NCI-H2107 treated with DMSO at 0.1 percent for 48 hours (cell line): Measurements from ENCODE around the gene PLCL2.

ENCODE experiments used
- DNase-seq: peaks from one replicate; lab custom pipeline; 2025; ENCODE audit not compliant: unreplicated experiment; lab: John Stamatoyannopoulos, UW

Gene PLCL2

DNA sequence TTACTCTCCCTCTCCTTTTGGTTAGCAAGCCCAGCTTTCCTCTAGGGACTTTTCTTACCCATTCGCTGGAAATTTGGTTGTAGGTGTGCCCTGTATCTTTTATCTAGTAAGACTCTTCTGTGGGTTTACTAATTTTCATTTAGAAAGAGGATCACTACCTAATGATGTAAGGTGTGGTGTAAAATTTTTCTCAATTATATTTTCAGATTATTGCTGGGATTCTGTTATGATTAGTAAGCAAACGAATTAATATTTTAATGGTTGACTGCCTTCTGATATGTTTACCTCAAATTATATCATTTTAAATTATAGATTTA is 28.5 kb downstream of the PLCL2 start:
- DNase-seq: no peak

DNA sequence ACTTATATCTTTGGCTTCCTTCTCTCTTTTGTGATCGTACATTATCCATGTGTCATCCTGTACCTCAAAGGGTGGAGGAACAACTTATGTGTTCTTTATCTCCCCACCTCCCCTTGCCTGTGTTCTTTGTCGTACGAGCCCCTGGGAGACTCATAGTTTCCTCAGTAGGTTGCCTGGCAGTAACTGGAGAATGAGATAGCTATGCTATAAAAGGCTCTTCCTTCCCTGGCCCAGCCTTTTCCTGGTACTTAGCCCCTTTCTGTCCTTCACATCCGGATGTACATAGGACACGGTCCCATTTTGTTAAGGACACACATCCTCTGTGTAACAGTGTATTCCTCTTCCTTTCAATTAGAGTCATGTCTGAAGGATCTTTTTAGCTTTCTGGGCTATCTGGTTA is 32.1 kb downstream of the PLCL2 start:
- no peak for DNase-seq

DNA sequence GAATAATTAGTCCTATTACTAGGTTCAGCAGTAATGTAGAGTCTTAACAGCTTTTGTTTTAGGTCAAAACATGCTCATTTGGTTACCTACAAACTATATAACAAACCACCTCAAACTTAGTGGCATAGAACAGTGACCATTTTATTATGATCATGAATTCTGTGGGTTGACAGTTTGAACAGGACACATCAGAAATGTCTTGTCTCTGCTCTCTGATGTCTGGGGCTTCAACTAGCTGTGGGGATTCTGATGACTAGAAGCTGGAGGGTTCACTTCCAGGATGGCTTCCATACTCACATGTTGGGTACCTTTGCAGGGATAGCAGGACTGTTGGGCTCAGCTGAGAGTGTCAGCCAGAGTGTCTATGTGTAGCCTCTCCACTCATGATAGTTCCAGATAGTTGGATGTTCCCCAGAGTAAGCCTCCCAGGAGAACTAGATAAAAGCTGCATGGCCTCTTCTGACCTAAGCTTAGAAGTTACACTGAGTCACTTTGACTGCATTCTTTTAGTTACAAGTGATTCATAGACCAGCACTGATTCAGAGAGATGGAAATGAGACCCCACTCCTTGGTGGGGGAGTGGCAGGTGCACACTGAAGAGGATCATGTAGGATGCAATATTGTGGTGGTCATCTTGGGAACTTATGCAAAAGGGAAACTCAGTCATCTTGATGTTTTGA is 32.6 kb downstream of the PLCL2 start:
- no peak for DNase-seq

DNA sequence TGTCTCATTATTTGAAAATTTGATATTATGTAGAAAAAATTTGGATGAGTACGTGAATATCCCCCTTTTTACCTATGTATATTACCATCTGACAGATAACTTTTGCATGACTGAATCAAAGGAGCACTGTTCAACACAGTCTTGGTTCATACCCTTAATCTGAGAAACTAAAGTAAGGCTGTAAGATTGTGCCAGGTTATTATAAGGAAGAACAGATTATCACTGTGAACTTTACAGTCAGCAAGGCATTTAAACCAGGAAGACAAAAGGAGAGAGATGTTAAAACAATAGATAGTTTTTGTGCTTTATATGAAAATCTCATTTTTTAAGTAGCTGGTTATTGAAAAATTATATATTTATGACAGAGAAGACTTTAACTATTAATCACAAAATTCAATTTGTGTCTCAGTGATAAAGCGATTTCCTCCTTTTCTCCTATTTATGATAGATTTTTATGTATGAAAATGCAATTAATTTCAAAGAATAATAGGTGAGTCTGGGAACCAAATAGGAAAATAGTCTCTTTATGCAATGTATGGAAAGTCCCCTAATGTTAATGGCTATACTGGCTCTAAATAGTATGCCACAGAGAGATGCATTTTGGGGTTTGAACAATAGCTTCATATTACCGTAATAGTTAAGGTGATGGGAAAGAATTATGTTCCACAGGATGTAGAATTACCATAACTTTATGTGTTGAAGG is 33.4 kb downstream of the PLCL2 start:
- DNase-seq: no peak

DNA sequence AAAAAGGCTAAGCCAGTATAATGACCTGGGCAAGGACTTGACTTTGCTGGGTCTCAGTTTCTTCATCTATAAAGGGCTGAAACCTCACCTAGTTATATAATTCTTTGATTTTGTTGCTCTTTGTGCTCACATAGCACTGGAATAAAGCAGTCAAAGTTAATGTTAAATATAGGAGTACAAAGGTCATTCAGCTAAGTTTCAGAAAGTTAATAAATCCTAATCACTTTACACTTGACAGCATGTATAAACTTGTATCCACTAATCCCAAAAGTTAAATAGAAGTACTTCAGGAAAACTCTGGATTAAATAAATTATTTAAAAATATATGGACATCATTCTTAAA is 33.9 kb downstream of the PLCL2 start:
- no peak for DNase-seq

DNA sequence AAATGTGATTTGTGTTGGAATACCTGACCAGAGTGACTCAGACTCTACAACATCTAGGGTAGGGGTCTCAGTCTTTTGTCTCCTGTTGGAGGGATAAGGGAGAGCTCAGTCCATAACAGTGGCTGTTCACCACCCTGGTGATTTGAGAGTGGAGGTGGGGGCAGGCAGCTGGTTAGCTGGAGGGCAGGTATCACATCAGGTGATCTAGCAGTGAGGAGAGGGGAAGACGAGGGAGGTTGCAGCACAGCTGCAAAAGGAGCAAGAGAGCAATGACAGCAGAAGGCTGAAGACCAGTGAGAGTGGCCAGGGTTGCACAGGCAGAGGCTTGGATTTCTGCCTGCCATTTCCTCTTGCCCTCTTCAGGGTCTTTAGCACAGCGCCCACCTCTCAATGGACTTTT is 38.4 kb downstream of the PLCL2 start:
- DNase-seq: no peak

DNA sequence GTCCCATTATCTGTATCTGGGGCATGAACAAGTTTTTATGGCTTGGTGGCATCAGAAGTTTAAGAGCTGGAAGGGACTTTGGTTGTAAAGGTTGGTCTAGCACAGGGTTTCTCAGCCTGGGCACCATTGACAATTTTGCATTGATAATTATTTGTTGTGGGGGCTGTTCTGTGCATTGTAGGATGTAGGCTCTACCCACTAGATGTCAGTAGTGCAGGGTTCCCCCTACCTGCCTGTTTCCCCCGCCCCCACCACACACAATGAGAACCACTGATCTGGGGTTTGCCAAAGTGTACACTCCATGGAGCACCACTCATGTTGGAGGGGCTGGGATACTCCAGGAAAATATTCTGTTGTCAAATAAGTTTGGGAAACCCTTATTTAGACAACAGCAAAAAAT is 42.7 kb downstream of the PLCL2 start:
- DNase-seq: no peak

DNA sequence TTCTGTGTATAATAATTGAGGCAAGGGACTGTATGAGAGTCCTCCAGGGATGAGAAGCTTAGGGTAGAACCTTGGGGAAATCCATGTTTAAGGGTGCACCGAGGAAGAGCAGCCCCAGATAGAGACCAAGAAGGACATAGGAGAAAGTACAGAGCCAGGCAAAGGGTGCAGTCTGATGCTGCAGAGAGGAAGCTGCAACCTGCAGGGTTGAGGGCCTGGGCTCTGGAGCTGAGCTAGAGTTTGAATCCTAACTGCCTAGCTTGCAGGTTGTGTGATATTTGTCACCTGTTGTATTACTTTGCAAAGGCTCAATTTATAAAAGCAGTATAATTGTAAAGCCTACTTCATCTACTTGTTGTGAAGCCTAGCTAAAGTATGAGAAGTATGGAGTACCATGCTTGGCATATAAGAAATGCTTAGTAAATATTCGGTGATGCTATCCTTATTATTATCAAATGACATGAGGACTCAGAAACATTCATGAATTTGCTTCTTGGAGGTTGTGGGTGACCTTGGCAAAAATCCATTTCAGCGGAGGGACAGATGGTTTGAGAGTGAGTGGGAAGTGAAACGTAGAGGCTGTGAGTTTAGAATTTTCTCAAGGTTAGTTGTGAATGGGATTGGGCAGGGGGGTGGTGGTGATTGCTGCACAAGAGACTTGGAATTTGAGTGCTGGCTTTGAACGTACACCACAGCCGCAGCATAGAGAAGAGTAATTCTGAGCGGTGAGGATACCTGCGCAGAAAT is 43.8 kb downstream of the PLCL2 start:
- no peak for DNase-seq

DNA sequence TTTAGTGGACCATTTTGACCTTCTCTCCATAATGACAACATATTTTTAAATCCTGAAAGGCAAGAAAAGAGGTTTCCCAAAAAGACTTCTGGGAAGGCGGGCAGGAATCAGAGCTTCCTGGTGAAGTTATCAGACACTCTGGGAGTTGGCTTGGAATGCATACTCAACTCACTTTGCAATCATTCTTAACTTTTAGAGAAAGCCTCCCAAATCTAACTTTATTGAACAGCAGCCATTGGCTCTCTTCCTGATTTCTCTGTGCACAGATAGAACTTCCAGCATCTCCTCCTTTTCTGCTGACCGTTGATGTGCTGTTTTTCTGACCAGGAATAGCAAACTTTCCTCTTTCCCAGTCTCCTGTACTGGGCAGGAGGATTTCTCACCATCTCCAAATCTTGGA is 44.6 kb downstream of the PLCL2 start:
- DNase-seq: no peak

DNA sequence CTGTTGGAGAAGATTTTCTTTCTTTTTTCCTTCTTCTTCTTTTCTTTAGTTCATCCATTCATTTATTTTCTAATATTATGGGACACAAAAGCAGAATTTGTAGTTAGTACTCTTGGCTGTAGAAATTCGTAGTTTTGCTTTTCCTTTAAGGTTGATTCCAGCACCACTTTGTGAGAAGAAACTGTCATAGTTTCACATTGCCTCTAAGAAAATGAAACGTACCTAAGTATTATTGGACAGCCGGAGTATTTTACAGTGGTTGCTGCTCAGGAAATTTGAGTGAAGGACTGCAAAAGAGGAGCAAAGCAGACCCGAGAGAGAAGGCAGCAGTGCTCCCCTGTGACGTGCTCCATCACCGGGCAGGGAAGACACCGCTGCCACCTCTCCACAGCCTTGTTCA is 48.1 kb downstream of the PLCL2 start:
- no peak for DNase-seq

DNA sequence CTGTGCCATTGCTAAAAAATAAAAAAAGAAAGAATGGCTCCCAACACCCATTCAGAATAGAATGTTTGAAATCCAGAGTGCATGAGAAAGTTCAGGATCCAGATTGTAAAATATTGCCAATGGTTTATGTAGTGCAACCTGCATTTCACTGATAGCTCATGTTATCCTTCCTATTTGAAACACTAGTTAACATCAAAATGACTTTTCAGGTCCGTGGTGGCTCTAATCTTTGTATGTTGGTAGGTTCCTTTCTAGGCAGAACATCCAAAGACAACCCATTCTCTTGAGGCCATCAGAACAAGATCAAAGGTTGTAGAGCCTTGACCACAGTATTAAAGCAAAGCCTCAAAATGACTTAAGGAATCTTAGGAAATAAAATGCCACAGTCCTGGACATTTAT is 51.0 kb downstream of the PLCL2 start:
- DNase-seq: no peak

DNA sequence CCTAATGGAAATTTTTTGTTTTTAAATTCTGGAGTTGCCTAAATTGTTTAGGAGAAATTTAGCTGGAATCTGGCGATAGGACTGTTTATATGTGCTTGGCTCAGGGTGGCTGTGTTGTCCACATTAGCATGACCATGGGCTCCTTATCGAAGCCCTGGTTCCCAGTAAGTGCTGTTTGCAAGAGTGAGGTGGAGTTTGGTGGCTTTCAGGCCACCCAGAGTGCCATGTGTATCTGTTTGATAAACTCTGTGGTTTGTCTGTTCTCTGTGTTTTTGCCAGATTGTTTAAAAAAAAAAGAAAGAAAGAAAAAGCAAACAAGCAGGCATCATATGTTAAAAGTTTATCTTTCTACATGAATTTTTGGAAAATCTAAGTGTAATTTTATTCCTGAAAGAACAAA is 51.5 kb downstream of the PLCL2 start:
- no peak for DNase-seq

DNA sequence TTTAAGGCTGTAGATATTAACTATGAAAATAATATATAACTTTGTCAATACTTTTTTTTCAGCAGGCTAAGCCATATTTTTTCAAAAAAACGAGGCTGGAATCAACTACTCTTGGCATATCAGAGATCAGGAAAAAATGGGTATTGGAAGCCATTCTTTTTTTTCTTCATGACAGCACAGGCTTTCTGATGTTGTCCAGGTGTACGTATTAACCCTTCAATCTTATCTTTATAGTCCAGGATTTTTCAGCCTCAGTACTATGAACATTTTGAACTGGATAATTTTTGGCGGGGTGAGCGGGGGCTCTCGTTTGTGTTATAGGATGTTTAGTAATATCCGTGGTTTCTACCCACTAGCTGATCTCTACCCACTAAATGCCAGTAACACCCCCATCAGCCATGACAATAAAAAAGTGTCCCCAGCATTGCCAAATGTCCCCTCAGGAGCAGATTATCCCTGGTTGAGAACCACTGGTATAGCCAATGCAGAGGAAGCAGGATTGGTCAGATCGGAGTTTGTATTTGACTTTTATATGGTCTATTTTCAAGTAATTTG is 52.0 kb downstream of the PLCL2 start:
- no peak for DNase-seq

DNA sequence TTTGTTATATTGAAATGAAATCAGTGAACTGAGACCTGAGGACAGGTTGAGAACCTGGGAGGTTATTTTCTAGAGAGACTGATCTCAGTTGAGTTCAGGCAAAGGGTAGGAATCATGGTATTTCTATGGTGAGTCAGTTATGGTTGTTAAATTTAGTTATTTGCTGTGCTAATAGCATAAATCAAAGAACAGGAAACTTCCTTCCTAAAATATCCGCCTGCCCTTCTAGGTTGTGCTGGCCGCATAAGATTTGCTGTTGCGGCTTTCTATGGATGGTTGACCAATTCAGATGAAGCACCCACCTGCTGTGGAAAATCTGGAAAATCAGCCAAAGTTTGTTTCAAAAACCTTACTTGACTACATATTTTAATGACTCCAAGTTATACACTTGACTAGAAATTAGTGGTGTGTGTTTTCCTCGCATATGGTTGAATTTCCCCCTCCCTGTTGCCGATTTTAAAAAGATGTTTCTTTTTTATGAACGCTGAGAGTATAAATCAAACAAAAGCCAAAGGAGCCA is 52.6 kb downstream of the PLCL2 start:
- DNase-seq: no peak

DNA sequence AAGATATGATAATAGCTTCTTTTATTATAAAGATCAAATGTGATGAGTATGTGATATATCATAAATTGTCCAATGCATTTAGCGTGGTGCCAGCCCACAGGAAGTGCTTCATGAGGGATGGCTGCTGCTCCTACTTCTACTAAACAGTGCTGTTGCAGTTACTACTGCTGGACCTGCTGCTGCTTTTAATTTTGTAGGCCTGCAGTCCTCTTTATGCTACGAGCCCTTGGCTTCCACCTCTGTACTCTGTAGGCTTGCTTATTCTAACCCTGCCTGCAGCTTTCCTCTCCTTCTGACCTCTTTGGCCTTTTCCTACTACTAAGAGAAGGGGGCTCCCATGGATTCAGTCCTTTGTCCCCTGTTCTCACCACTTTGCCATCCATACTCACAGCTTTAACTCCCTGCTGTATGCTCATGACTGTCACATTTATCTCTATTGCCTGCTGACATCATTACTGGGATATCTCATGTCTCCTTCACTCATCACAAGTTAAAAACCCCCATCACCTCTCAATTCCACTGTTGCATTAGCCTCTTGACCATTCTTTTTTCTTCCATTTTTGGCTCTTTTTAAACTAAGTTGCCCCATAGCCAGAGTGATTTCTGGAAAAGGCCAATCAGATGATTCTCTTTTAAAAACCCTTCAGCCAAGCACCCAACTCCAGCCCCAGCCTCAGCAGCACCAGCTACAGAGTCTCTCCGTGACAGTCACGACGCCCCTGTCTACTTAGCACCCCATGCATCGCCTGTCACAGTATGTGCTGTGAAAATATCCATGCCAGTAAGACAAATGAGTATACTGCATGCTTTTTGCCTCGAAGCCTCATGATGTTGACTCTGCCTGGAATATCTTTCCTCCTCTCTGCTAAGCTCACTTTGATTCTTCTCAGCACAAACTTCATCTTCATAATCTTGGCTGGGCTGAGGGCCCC is 56.3 kb downstream of the PLCL2 start:
- DNase-seq: no peak

DNA sequence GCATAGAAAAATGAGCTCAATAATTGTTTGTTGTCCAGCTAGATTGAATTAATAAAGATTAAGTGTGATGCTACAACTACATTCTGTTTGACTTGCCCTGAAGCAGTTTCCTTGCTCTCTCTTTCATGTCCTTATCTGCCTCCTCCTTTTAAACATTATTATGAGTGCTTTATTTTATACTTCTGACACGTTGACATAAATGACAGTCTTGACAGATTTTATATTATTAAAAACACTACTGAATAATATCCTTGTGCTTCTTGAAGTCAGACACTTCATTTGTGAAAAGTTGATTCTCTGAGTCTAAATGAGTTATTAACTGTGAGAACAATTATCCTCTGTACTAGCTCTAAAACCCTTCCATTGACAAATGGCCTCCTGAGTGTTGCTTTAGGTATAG is 58.2 kb downstream of the PLCL2 start:
- no peak for DNase-seq

DNA sequence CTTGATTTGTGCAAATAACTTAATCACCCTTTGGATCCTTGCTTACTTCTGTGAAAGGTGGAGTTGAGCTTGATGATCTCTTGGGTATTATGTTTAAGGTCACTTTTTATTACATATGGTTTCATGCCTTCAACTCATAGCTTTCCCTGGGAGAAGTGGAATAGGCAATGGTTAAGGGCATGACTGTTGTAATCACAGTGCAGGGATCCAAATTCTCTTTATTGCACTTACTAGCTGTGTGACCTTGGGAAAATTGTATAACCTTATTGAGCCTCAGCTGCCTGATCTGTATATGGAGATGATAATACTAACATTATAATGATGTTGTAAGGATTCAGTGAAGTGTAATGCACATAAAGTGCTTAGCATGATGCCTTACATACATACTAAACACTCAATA is 59.1 kb downstream of the PLCL2 start:
- no peak for DNase-seq

DNA sequence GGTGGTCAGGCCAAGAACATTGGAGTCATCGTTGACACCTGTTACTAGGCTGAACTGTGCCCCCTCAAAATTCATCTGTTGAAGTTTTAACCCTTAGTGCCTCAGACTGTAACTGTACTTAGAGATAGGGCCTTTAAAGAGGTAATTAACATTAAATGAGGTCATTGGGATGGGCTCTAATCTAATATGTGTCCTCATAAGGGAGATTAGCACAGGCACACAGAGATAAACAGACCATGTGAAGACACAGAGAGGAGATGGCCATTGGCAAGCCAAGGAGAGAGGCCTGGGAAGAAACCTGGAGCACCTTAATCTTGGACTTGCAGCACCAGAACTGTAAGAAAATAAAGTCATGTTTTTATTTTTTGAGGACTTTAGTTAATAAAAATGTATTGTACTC is 59.6 kb downstream of the PLCL2 start:
- DNase-seq: no peak

DNA sequence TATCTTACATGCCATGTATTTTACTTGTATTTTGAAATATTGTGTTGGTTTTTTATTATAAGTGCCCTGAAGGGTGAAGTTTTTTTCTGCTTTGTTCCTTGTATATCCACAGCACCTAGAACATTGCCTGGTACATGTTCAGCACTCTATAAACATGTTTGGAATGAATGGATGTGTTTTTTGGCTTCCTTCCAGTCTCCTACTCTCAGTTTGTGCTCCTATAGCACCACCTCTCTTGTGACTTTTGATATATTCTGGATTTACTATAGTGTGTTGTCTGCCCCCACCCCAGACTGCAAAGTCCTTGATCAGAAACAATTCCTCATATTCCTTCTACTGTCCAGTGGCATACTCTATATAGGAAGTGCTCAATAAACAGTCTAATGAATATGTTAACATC is 60.6 kb downstream of the PLCL2 start:
- DNase-seq: no peak

DNA sequence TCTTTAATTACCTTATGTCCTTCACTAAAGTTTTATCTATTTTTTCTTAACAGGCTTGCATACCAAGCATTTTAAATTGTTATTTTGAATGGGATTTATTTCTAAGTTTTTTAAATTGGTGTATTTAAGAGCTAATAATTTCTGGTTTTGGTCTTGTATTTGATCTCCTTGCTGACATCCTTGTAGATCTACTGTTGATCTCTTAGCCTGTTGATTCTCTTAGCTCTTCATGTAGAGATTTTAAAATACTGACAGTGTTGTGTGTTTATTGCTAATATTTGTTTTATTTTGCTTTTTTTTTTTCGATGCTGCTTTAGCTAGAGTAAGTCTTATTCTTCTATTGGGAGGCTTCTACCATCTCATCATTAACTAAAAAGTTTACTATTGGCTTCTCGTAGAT is 65.5 kb downstream of the PLCL2 start:
- no peak for DNase-seq

DNA sequence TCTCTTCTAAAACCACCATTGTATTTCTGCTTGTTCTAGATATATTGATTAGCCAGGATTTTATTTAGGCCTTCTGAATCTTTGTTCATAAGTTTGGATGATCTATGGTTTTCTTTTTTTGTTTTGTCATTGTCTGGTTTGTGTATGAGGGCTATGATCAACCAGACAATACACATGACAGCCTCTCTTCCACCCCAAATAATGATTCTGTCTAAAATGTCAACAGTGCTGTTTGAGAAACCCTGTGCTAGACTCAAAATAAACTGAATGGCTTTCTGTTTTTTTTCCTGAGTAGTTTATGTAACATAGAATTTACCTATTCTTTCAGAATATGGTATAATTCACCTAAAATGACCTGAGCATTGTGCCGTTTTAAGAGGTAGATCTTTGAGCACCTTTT is 66.1 kb downstream of the PLCL2 start:
- no peak for DNase-seq
